Suprapubic skin (tissue), 4 donors: ENCODE data around the gene CHST1. TPM values are rescaled to one million over a fixed set of nuclear protein-coding genes. Genes with fewer than 3 reads are reported as not detected.

Experiments used
- DNase-seq, 2 donors: peaks; one replicate each; pipeline ENCODE4 v3.0.0-alpha.2; 2019; ENCODE audit warnings: low spot score in 2 of 2
- H3K27ac ChIP-seq: fragments of 200-600 bp; sonication (generic); one replicate; pipeline ENCODE4 v1.5.1; 2019
- H3K27me3 ChIP-seq: fragments of 200-600 bp; sonication (generic); one replicate; pipeline ENCODE4 v1.5.1; 2019
- H3K36me3 ChIP-seq: fragments of 200-600 bp; sonication (generic); one replicate; pipeline ENCODE4 v1.5.1; 2019
- H3K4me1 ChIP-seq: fragments of 200-600 bp; sonication (generic); one replicate; pipeline ENCODE4 v1.5.1; 2019
- H3K4me3 ChIP-seq: fragments of 200-600 bp; sonication (generic); one replicate; pipeline ENCODE4 v1.5.1; 2019; ENCODE audit warnings: mild to moderate bottlenecking
- H3K9me3 ChIP-seq: fragments of 200-600 bp; sonication (generic); one replicate; pipeline ENCODE4 v1.5.1; 2019
- EP300 ChIP-seq: sonication (generic); formaldehyde crosslinking; IDR thresholded peaks from one replicate; pipeline ENCODE4 v1.6.1; 2017; ENCODE audit warnings: antibody characterized with exemption
- POLR2A ChIP-seq, 2 donors: fragments of 450-650 bp; IDR thresholded peaks; one replicate each; pipeline ENCODE4 v1.6.1; 2017; ENCODE audit warnings: antibody characterized with exemption in 2 of 2, mild to moderate bottlenecking in 2 of 2, moderate library complexity in 2 of 2
- POLR2AphosphoS5 ChIP-seq, 3 donors: sonication (generic); formaldehyde crosslinking; IDR thresholded peaks; one replicate each; pipeline ENCODE4 v1.6.1; 2017; ENCODE audit warnings: antibody characterized with exemption in 3 of 3
- WGBS: methylation state at CpG from one replicate; pipeline ENCODE4 v1.1.5; 2018; 5-methylcytosine and 5-hydroxymethylcytosine counted together
- total RNA-seq, 4 donors: library from RNA; depleted of rRNA; stranded (reverse); fragments of >200 nt; gene quantifications; one replicate each; pipeline ENCODE4 v1.1.0, GENCODE V29; 2016
- TF ChIP-seq, protein P1 (sequence below), 2 donors: fragments of 200-600 bp in 1 of 2; fragments of 450-650 bp in 1 of 2; sonication (generic) in 1 of 2; IDR thresholded peaks; one replicate each; pipeline ENCODE4 v1.5.1; 2016 to 2019; ENCODE audit warnings: antibody characterized with exemption in 2 of 2, mild to moderate bottlenecking in 1 of 2, moderate library complexity in 1 of 2

The CHST1 gene
- total RNA-seq, 4 donors from 2014 or later: 0.38 to 1.1 (median 0.94) TPM; not detected in 1

- H3K9me3 ChIP-seq: no peaks in the 10 kb centered on the region
- peak in 1 of 2 donors; percentile 68 for DNase-seq
- TF ChIP-seq POLR2A (IDR thresholded peaks at IDR 0.05) (no peak), POLR2AphosphoS5 (IDR thresholded peaks at IDR 0.05) (no peak), EP300 (no peak)
- TF ChIP-seq, protein P1, sequence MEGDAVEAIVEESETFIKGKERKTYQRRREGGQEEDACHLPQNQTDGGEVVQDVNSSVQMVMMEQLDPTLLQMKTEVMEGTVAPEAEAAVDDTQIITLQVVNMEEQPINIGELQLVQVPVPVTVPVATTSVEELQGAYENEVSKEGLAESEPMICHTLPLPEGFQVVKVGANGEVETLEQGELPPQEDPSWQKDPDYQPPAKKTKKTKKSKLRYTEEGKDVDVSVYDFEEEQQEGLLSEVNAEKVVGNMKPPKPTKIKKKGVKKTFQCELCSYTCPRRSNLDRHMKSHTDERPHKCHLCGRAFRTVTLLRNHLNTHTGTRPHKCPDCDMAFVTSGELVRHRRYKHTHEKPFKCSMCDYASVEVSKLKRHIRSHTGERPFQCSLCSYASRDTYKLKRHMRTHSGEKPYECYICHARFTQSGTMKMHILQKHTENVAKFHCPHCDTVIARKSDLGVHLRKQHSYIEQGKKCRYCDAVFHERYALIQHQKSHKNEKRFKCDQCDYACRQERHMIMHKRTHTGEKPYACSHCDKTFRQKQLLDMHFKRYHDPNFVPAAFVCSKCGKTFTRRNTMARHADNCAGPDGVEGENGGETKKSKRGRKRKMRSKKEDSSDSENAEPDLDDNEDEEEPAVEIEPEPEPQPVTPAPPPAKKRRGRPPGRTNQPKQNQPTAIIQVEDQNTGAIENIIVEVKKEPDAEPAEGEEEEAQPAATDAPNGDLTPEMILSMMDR (IDR thresholded peaks at IDR 0.05): no peak
- H3K27me3 ChIP-seq: peaks cover 60% of the 10 kb centered on the region
- H3K4me3 ChIP-seq: peak overlapping the region; percentile 73
- no peak overlapping the region for H3K27ac ChIP-seq
- peaks cover 25% of the 10 kb centered on the region for H3K4me1 ChIP-seq
- H3K36me3 ChIP-seq: no peaks in the 10 kb centered on the region
- no CpG with 5 or more reads among the region's 76 CpGs for WGBS
Observed at GRCh38 chr11:45664376-45665205, 831 bp downstream of the CHST1 start.

GRCh38 chr11:45663486-45664375 is 1.7 kb downstream of the CHST1 start:
- peaks cover 25% of the 10 kb centered on the region for H3K4me1 ChIP-seq
- peak in 1 of 2 donors; percentile 60 for DNase-seq
- WGBS: 61% methylated on average over 10 of the region's 13 CpGs
- no peak overlapping the region for H3K27ac ChIP-seq
- H3K27me3 ChIP-seq: peaks cover 69% of the 10 kb centered on the region
- H3K9me3 ChIP-seq: no peaks in the 10 kb centered on the region
- H3K36me3 ChIP-seq: no peaks in the 10 kb centered on the region
- H3K4me3 ChIP-seq: peak overlapping the region; percentile 73
- TF ChIP-seq POLR2AphosphoS5 (IDR thresholded peaks at IDR 0.05) (no peak), POLR2A (IDR thresholded peaks at IDR 0.05) (no peak), EP300 (no peak)
- TF ChIP-seq, protein P1 (IDR thresholded peaks at IDR 0.05): no peak

GRCh38 chr11:45662665-45663485 is 2.5 kb downstream of the CHST1 start:
- Histone ChIP-seq H3K27ac (no peak overlapping the region), H3K9me3 (no peaks in the 10 kb centered on the region), H3K4me3 (no peak overlapping the region), H3K27me3 (peaks cover 77% of the 10 kb centered on the region), H3K36me3 (no peaks in the 10 kb centered on the region), H3K4me1 (peaks cover 30% of the 10 kb centered on the region)
- DNase-seq: peak in 1 of 2 donors; percentile 49
- TF ChIP-seq EP300 (no peak), POLR2A (IDR thresholded peaks at IDR 0.05) (no peak), POLR2AphosphoS5 (IDR thresholded peaks at IDR 0.05) (no peak)
- TF ChIP-seq, protein P1 (IDR thresholded peaks at IDR 0.05): no peak
- 34% methylated on average over 14 of the region's 14 CpGs for WGBS

DNA sequence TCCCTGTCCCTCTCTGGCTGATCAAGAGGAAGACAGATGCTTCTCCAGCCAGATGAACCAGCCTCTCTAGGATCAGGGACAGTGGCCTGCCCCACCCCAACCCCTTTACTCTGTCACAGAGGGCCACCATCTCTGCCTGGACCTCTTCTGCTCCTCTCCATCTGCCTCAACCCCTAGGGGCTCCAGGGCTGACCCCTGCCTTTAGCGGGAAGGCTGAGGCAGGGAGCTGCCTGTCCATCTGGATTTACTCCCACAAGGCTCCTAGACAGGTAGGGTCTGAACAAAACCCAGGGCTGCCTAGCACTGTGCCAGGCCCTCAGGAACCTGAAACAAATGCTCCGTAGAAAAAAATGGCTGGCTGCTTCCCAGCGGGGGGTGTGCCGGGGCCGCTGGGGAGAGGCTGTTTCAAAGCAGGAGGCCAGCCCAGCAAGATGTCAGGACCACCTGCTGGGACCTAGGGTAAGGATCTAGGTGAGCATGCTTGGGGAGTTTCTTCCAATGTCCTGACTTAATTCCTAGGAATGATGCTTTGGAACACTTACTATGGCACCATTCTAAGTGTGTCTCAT is 3.2 kb downstream of the CHST1 start:
- Histone ChIP-seq H3K4me1 (peaks cover 30% of the 10 kb centered on the region), H3K4me3 (no peak overlapping the region), H3K9me3 (no peaks in the 10 kb centered on the region), H3K27me3 (peaks cover 81% of the 10 kb centered on the region), H3K27ac (no peak overlapping the region), H3K36me3 (no peaks in the 10 kb centered on the region)
- TF ChIP-seq EP300 (no peak), POLR2A (IDR thresholded peaks at IDR 0.05) (no peak), POLR2AphosphoS5 (IDR thresholded peaks at IDR 0.05) (no peak)
- TF ChIP-seq, protein P1 (IDR thresholded peaks at IDR 0.05): no peak
- peak in 1 of 2 donors; percentile 31 for DNase-seq
- WGBS: no CpG with 5 or more reads among the region's 5 CpGs
